Loucy (cell line): ENCODE data around the gene RASSF10.

Experiments
- CTCF ChIP-seq: fragments of 200-600 bp; sonication (generic); conservative IDR thresholded peaks from 2 replicates; pipeline ENCODE4 v1.5.1; 2014; ENCODE audit warnings: mild to moderate bottlenecking, antibody characterized with exemption, low read length
- EZH2phosphoT487 ChIP-seq: fragments of 200-600 bp; IDR thresholded peaks from 2 replicates; pipeline ENCODE4 v1.6.1; 2018; ENCODE audit warnings: antibody characterized with exemption, mild to moderate bottlenecking, moderate library complexity, borderline replicate concordance

GRCh38 chr11:12963051-12963450 lies 46.1 kb upstream of the RASSF10 start:
- TF ChIP-seq CTCF (no peak), EZH2phosphoT487 (no peak)
